Measurements from ENCODE around the gene CCSER1.

DNA sequence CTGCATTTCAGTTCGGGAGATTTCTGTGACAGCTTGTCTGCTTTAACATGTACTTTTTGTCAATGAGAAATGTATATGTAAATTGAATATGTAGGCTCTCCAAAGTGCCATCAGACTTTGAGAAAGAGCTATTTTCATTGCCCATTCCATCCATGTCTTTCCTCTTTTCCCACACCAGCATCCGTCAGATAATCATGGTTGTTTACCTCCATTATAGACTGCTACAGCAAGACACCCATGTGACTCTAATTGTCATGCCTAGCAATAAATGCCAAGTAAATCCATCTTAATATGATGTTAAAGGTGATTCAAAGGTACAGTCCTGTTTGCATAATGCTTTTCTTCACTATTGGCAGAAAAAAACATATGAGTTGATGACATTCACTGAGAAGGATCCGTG is 1157.3 kb downstream of the CCSER1 start:
- TF ChIP-seq, protein P1, sequence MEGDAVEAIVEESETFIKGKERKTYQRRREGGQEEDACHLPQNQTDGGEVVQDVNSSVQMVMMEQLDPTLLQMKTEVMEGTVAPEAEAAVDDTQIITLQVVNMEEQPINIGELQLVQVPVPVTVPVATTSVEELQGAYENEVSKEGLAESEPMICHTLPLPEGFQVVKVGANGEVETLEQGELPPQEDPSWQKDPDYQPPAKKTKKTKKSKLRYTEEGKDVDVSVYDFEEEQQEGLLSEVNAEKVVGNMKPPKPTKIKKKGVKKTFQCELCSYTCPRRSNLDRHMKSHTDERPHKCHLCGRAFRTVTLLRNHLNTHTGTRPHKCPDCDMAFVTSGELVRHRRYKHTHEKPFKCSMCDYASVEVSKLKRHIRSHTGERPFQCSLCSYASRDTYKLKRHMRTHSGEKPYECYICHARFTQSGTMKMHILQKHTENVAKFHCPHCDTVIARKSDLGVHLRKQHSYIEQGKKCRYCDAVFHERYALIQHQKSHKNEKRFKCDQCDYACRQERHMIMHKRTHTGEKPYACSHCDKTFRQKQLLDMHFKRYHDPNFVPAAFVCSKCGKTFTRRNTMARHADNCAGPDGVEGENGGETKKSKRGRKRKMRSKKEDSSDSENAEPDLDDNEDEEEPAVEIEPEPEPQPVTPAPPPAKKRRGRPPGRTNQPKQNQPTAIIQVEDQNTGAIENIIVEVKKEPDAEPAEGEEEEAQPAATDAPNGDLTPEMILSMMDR (conservative IDR thresholded peaks at IDR 0.05), result no peak
- no peak for TF ChIP-seq EZH2 (IDR thresholded peaks at IDR 0.05; ENCODE audit: low read depth)

Measured in PC-9 (cell line).